OCI-M2 (cell line): ENCODE measurements around the gene CCDC88C.
"Not testable (repeated sequence)": the region's sequence is repeated elsewhere in the genome, so short reads cannot be mapped to it uniquely, and the experiment has no call there.

Source experiments
- DNase-seq: peaks from one replicate; lab custom pipeline; 2025; ENCODE audit not compliant: unreplicated experiment; lab: John Stamatoyannopoulos, UW

The CCDC88C gene

DNA sequence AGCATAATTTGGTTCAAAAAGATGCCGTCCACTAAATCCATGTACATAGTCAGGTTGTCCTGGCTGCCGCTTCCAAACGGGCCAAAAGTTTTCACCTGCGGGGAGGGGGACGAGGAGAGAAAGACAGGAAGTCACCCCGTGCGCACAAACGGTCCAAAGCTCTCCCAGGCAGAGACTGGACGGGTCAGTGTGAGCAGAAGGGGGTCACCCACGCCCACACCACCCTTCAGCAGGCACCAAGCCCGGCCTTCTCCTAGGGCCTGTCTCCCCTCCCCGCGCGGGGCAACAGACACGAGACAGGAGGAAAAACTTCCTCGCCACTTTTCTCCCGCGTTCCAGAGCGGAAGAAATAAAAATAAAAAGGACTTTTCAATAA, 888 bp downstream of the CCDC88C start:
- DNase-seq: no peak

DNA sequence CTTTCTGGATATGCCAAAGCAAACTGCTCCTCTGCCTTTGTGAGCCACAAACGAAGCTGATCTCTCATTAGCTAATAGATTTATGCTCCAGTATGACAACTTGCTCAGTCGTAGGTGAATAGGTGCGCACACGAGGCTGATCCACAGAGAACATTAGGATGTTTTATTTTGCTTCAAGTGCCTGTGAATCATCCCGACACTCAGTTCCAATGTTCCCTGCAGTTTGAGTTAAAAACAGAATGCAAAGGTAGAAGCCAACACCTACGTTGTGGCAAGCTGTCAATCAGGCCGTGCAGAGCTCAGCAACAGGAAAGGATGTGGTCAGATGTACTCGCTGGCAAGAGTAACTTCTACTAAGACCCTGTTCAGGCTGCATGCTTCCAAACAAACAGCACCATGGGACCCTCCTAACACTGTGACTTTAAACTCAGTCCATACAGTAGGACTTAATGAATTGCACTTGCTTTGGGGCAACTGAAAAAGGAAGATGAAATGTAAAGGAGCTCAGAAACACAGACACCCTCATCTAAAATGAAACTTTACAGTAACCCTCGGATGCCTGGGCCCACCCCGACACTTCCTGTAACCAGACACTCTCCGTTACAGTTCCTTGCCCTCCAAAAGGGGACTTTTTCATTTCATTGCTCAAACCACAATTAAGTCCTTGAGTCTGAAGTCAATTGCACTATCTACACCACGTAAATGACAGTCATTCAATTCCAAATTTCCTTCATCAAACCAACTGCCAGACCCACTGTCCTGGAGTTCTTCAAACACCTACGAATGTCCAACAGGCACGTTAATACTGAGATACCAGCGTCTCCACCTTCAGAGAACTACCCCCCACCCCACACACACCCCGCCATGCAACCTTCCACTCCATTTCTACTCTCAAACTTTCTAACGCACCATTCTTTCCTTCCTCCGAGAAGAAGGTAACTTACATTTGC, 1.6 kb downstream of the CCDC88C start:
- no peak for DNase-seq

- no peak for DNase-seq
Observed at GRCh38 chr14:91414475-91414833, 3.2 kb downstream of the CCDC88C start.

- no peak for DNase-seq
Observed at GRCh38 chr14:91413547-91414474, 3.8 kb downstream of the CCDC88C start.

DNA sequence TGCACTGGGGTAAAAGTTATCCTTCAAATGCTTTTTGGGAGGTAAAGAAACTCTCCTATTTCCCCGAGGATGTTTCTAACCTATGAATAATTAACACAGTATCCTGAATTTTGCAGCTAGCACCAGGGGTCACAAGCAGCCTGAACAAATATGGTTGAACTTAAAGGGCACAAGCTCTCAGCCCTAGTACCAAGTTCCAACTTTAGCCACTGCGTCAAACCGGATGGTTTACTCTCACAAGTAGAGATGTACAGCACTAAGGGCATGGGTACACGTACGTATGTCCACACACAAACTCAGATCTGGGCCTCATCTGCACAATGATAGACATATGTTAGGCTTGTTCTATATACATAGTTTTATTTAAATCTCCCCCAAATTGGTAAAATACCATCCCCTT, 4.7 kb downstream of the CCDC88C start:
- DNase-seq: no peak

DNA sequence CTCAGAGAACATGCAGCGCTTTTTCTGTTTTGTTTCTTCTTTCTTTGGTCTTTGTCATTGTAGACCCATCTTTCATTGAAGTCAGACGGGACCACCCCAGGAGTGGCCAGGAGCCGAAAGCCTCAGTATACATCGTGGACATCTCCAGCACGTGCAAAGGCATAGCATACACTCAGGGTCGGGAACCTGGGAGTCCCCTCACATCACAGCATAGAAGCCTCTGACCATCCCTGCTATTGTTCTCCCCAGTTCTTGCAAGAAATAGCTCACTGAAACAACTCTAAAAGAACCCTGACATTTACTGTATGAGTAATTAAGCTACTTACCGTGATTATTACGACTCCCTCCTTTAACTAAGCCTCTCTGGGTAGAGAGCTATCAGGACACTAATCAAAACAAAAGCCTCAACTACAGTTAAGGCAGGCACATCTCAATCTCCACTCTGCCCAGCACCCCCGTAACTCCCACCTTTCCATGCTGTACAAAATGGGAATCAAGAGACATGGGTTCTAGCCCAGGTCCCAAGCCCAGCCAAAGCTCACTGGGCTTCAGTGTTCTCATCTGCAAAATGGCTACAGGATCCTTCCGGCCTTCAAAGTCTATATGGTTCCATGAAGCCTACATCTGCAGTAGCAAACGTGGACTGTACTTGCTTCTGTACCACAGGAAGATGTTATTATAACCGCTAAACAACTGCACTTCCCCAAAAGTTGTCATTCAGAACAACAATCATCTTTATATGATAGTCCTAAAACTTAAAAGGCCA, 6.7 kb downstream of the CCDC88C start:
- no peak for DNase-seq

DNA sequence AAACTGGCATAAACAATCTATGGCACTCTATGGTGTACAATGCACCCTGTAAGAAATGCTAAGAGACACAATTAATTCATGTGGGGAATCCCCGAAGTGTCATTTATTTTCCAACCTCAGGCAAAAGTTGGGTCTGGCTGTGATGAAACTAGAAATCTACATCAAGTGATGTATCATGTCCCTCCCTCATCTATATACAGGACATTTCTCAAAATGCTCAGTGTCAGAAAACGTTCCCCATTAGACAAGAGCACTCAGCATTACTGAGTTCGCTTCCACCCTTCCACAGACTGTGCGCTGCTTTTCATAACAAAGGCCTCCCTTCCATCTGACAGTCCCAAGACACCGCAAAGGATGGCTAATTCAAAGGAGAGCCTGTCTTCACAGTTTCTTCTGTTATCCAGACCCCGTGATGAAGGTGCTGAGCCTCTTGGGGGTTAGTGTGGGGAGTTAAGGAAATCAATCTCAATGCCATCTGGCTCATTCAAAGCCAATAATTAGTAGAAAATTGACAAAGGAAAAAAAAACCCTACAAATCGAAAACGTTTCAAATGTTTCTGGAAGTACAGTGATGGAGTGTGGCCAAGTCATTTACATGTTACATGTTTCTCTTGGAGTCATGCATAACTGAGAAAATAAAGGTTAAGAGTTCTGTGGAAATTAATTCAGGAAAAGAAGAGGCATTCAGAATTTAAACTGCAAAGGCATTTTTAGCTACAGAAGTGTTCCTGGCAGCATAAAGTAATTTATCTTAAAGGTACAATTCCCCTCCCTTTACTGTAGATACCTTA, 7.5 kb downstream of the CCDC88C start:
- no peak for DNase-seq

DNA sequence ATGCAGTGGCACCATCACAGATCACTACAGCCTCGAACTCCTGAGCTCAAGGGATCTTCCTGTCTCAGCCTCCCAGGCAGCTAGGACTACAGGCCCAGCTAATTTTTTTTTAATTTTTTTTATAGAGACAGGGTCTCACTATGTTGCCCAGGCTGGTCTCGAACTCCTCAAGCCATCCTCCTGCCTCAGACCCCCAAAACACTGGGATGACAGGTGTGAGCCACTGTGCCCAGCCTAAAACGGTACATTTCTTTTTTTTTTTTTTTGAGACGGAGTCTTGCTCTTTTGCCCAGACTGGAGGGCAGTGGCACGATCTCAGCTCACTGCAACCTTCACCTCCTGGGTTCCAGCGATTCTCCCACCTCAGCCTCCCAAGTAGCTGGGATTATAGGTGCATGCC, 8.4 kb downstream of the CCDC88C start:
- DNase-seq: not testable (repeated sequence)

DNA sequence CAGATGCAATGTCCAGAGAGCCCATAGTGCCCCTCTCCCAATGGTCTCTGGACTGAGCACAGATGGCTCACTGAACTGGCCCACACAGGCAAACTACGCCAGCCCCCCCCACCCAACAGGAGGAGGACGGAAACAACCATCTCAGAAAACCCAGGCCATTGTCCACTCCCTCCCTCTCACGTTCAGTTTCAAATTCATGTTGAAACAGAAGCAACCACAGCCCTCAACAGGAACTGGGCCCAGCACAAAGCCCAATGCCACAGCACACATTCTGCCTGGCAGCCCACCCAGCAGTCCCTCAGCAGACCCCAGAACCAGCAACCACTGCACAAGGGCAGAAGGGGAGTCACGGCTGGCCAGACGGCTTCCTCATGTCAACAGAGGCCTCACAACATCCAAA, 10.6 kb downstream of the CCDC88C start:
- DNase-seq: no peak

DNA sequence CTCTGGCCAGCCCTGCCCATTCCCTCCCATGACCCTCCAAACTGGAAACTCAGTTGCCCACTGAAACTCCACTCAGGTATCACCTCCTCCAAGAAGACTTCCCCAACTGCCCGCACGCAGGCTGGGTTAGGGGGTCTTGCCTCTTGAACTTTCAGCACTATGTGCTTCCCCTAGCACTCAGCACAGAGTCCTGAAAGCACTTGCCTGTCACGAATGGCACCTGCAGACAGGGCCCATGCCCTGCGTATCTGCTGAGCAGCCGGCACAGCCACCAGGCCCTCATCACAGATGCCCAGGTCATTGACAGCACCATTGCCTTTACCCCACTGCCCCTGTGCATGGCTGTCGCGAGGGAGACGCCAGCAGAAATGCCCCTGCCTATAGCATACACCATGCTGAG, 11.2 kb downstream of the CCDC88C start:
- no peak for DNase-seq

GRCh38 chr14:91405724-91406435, 11.7 kb downstream of the CCDC88C start:
- no peak for DNase-seq

GRCh38 chr14:91405241-91405721, 12.3 kb downstream of the CCDC88C start:
- DNase-seq: no peak

DNA sequence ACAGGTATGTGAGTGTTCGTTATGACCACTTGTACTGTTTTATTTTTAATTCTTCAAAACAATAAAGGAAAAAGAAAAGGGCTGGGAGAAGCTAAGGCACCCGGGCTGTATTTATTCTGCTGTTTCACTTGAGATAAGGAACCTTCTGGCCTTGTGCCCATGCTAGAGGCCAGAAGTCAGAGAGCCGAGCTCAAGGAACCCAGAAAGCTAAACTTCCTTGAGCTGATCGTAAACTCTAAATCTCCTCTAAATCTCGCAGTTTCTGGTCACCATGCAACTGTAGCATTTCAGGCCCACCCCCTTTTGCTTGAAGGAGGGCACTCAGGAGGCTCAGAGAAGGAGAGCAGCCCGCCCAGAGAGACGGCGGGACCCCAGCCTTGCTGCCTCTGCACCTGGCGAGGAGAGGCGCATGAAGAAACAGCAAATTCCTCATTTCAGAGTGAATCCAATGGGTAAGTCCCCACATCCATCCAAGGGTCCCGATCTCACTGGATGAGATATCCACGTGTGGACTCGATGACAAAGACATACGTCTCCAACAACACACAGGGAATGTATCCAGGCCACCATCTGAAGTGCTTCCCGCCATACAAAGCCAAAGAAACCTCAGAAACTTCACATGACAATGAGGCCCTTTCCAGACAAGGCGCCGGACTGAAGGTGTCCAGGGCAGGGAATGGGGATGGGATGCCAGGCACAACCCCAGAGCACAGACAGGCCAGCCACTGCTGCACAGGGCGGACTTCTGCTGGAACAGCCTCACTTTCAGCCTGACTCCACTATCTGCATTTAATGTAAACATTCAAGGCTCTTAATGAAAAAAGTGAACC, 14.6 kb downstream of the CCDC88C start:
- peak; percentile 49 for DNase-seq

DNA sequence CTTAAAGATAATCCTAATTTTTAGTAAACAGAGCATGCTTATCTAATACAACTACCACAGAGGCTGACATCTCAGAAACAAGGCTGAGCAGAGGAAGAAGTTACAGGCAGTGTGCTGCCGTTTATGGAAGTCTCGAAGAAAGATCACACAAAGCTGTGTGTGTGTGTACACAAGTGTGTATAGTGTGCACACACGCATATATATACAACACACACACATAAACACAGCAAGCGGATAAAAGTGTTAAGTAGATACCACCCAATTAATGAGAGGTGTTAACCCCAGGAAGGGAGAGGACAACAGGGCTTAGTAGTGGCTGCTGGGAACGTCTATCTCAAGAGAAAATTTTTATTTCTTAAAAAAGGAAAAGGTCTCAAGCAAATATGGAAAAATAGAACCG, 15.3 kb downstream of the CCDC88C start:
- DNase-seq: no peak

DNA sequence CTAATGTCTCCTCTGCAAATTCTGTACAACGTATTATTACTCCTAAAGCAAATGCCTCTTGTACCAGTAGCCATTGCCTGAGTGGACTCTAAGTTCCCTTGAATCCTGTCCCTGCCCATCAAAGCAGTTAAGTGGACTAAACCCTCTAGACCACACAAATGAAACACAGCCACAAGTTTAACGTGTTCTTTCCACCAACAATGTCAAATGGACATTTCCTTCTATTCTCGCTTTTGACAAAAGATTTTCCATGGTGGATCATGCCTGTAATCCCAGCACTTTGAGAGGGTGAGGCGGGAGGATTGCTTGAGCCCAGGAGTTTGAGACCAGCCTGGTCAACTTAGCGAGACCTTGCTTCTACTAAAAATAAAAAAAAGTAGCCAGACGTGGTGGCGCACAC, 15.9 kb downstream of the CCDC88C start:
- no peak for DNase-seq

DNA sequence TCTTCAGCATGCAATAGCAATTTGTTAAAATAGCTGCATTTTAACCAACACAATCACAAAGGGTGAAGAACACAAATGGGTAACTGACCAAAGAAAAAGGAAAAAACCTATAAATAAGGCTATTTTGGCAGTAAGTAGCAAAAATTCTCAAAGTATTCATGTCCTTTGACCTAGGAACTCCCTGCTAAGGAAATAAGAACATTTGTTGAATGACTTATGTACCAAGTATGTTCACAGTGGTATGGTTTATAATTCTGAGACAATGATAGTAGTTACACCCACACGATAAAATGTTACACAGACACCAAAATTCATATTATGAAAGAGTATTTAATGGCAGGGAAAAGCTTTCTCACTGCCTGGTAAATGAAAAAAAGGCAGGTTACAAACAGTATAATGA, 16.9 kb downstream of the CCDC88C start:
- DNase-seq: no peak

DNA sequence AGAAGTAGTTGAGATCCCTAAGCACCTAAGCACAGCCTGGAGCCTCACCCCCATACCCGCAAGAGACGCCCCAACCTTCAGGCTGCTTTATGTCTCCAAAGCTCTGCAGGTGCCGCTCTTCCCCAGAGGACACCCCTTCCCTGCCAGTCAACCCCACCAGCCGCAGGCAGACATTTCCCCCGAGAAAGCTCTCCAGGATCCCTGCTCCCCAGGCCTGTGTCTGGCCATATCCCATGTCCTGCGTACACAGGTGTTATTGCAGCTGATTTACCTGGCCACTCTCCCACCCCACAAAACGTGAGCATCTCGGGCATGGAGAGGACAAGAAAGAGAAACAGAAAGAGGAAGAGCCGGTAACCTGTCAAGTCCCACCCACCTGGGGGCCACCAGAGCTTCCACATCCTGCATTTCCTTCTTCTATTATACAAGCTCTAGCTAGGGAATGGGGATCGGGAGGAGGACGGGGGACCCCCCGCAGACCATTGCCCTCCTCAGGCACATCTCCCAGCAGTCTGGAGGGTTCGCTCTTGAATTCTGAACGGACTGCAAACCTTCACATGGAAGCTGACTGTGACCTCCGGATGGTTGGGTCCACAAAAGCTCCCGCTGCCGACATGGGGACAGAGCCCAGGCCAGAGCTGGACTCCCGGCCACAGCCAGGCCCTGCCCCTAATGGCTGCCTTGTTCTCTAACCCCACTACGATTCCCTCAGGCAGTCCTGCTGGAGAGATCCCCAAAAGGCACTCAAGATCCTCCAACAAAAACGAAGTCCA, 17.6 kb downstream of the CCDC88C start:
- no peak for DNase-seq

GRCh38 chr14:91398707-91399106, 18.9 kb downstream of the CCDC88C start:
- no peak for DNase-seq
